Esophagus squamous epithelium (tissue), 4 donors: ENCODE data around the gene SOX8.

Experiments
- POLR2A ChIP-seq, 4 donors: fragments of 450-650 bp; IDR thresholded peaks; one replicate each; pipeline ENCODE4 v1.6.1; 2017; ENCODE audit warnings: antibody characterized with exemption in 4 of 4, mild to moderate bottlenecking in 4 of 4, moderate library complexity in 3 of 4
- TF ChIP-seq, protein P1 (sequence below), 6 experiments: fragments of 450-650 bp in 4 of 6; fragments of 200-600 bp in 2 of 6; sonication (generic) in 2 of 6; IDR thresholded peaks; one replicate each; pipeline ENCODE4 v1.5.1; 2016 to 2019; ENCODE audit warnings: antibody characterized with exemption in 6 of 6, mild to moderate bottlenecking in 4 of 6, moderate library complexity in 4 of 6

DNA sequence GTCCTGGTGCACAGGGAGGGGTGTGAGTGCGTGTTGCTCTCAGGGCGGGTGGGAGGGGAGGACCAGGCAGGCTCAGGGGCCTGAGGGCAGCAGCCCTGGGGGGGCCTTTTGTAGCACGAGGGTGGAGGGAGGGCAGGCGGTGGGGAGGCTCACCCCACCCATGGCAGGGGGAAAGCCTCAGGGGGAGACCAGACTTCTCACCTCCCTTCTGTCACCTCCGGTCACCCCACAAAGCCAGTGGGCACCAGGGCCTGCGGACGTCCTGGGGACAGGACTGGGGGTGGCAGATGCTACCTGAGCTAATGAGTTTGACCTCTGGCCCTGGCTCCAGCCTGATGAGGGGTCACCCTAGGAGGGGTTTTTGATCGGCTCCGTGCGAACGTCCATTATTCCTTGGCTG is 39.0 kb downstream of the SOX8 start:
- TF ChIP-seq, protein P1, sequence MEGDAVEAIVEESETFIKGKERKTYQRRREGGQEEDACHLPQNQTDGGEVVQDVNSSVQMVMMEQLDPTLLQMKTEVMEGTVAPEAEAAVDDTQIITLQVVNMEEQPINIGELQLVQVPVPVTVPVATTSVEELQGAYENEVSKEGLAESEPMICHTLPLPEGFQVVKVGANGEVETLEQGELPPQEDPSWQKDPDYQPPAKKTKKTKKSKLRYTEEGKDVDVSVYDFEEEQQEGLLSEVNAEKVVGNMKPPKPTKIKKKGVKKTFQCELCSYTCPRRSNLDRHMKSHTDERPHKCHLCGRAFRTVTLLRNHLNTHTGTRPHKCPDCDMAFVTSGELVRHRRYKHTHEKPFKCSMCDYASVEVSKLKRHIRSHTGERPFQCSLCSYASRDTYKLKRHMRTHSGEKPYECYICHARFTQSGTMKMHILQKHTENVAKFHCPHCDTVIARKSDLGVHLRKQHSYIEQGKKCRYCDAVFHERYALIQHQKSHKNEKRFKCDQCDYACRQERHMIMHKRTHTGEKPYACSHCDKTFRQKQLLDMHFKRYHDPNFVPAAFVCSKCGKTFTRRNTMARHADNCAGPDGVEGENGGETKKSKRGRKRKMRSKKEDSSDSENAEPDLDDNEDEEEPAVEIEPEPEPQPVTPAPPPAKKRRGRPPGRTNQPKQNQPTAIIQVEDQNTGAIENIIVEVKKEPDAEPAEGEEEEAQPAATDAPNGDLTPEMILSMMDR (IDR thresholded peaks at IDR 0.05): no peak
- no peak for TF ChIP-seq POLR2A (IDR thresholded peaks at IDR 0.05)
